ENCODE results near the gene LMF1.

The LMF1 gene

GRCh38 chr16:852451-853185 lies 118.2 kb downstream of the LMF1 start:
- no peak for DNase-seq (ENCODE audit: low read depth)
- TF ChIP-seq CTCF (IDR thresholded peaks at IDR 0.05; ENCODE audit: control insufficient read depth, extremely low read depth, insufficient read depth): no peak
- H3K4me3 ChIP-seq (ENCODE audit: low read depth, low read length): no peak overlapping the region

- no peak overlapping the region for H3K4me3 ChIP-seq (ENCODE audit: low read depth, low read length)
- no peak for DNase-seq (ENCODE audit: low read depth)
- no peak for TF ChIP-seq CTCF (IDR thresholded peaks at IDR 0.05; ENCODE audit: control insufficient read depth, extremely low read depth, insufficient read depth)
Measured at GRCh38 chr16:851871-852270, 118.9 kb downstream of the LMF1 start.

- no peak for DNase-seq (ENCODE audit: low read depth)
- H3K4me3 ChIP-seq (ENCODE audit: low read depth, low read length): no peak overlapping the region
- TF ChIP-seq CTCF (IDR thresholded peaks at IDR 0.05; ENCODE audit: control insufficient read depth, extremely low read depth, insufficient read depth): no peak
Measured at GRCh38 chr16:851209-851810, 119.5 kb downstream of the LMF1 start.

GRCh38 chr16:850668-851067 lies 120.1 kb downstream of the LMF1 start:
- no peak for TF ChIP-seq CTCF (IDR thresholded peaks at IDR 0.05; ENCODE audit: control insufficient read depth, extremely low read depth, insufficient read depth)
- DNase-seq (ENCODE audit: low read depth): no peak
- no peak overlapping the region for H3K4me3 ChIP-seq (ENCODE audit: low read depth, low read length)

GRCh38 chr16:848510-849253 lies 122.1 kb downstream of the LMF1 start:
- no peak for TF ChIP-seq CTCF (IDR thresholded peaks at IDR 0.05; ENCODE audit: control insufficient read depth, extremely low read depth, insufficient read depth)
- no peak for DNase-seq (ENCODE audit: low read depth)
- H3K4me3 ChIP-seq (ENCODE audit: low read depth, low read length): no peak overlapping the region

GRCh38 chr16:847681-848445 lies 122.9 kb downstream of the LMF1 start:
- no peak for DNase-seq (ENCODE audit: low read depth)
- no peak for TF ChIP-seq CTCF (IDR thresholded peaks at IDR 0.05; ENCODE audit: control insufficient read depth, extremely low read depth, insufficient read depth)

More at GRCh38 chr16:847681-848445, 122.9 kb downstream of the LMF1 start:
- H3K4me3 ChIP-seq (ENCODE audit: low read depth, low read length): no peak overlapping the region

Data from LNCaP clone FGC (cell line).